HG03571 (cell line): ENCODE measurements around the gene LTBP1.
A peak's percentile ranks its signal among the peaks of the same experiment; 100 is the strongest.

Experiments used
- ATAC-seq: cut with Tn5 transposase; IDR thresholded peaks from one replicate; pipeline ENCODE4 v1.9.1; 2021; ENCODE audit not compliant: unreplicated experiment

Gene LTBP1

DNA sequence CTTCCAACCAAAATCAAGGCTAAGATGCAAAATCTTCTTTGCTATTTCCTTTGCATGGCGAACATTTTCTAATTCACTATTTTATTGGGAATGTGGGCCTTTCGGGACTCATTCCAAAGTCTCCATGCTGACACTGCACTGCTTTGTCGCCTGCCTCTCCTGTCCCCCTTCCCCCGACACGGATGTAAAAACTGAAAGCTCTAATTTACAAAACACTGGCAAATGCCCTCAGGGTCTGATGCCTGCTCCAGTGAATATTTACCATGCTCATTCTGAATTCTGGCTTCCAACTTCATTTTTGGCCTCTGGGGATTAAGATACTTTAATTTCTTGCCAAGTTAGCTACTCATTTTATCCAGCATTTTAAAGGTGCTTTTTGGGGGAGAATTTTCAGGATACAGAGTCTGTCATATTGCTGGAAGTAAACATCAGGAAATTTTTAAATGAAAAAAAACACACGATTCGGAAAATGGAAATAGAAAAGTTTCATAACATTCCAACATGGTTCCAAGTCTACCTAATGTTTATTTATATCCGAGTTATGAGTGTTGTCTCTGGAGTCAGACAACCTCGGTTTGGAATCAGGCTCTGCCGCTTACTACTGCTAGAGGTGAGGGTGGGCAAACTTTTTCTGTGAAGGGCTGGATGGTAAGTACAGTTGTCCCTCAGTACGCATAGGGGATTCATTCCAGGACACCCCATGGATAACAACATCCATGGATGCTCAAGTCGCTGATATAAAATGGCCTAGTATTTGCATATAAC is 14.6 kb upstream of the LTBP1 start:
- no peak for ATAC-seq

DNA sequence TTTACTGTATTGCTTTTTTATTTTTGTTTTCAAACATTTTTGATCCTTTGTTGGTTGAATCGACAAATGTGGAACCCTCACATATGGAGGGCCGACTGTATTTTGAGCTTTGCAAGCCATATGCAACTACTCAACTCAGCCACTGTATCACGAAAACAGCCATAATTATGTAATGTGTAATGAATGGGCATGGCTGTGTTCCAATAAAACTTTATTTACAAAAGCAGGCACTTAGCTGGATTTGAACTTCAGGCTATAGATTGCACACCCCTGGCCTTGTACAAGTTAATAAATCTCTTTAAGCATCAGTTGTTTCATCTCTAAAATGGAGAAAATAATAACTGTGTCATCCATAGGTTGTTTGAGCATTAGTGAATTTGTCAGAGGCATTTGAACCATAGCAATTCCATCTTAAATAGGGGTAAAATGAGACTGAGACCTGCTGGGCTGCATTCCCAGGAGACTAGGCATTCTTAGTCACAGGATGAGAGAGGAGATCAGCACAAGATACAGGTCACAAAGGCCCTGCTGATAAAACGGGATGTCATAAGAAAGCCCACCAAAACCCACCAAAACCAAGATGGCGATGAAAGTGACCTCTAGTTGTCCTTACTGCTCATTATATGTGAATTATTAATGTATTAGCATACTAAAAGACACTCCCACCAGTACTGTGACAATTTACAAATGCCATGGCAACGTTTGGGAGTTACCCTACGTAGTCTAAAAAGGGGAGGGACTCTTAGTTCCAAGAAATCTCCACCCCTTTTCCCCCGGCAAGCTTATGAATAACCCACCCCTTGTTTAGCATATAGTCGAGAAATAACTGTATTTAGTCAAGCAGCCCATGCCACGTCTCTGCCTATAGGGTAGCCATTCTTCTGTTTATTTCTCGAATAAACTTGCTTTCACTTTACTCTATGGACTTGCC is 13.7 kb upstream of the LTBP1 start:
- no peak for ATAC-seq

DNA sequence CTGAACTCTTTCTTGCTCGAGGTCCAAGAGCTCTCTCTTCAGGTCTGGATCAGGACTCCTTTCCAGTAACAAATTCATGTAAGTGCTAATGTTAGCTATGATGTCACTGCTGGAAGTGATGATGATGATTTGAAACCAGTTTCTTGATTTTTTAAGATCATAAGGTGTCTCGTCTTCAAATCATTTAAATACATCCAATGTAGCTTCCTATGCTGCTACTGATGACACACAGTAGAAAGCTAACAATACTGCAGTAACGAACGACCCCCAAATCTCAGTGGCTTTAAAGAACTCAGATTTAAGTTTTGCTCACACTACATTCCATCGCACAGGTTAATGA is 13.0 kb upstream of the LTBP1 start:
- no peak for ATAC-seq

DNA sequence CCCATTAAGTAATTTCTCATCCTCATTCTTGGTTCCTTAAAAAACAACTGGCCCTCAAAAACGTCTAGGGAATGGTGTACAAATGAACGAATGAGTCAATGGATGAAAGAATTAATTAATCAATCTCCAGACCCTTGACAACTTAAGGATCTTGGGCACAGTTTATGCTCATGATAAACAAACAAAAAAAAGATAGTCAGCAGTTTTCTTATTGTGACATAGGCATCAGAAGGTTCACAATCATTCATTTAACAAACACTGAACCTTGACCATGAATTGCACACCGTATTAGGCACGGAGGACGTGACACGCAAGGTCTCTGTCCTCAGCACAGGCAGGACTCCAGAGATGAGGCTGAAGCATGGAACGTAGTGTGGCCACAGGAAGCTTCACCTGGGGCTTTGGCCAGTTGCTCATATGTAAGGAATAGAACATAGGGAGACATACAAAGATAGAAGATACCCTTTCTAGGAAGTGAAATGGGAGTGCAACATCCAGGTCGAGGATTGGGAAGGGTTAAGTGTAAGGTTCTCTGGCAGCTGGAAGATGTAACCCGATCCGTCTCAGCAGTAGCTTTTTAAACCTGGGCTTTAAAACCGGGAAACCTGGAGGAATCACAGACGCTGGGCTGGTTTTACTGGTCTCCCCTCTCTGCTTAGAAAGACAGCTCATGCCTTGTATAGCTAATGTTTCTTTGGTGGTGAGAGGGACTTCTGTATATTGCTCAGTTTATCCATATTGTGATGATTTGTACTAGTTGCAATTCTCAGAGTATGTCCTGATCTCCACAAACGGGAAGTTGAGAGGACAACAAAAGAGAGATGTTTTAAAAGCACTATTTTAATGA is 8.9 kb upstream of the LTBP1 start:
- no peak for ATAC-seq

DNA sequence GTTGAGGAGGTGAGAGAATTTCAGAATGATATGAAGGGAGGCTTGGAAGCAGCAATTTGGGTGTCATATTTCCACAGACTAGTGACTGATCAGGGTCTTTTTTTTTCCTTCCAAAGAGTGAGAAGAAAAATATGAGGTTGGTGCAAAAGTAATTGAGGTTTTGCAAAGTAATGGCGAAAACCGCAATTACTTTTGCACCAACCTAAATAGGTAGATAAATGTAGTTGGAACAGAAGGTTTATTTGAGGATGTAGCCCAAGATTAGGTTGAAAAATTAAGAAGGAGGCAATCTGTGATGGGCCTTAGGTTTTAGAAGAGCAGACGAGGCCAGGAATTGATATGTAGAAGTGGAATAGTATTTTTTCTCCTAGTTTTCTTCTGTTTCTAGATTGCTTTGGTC is 7.8 kb upstream of the LTBP1 start:
- ATAC-seq = no peak

DNA sequence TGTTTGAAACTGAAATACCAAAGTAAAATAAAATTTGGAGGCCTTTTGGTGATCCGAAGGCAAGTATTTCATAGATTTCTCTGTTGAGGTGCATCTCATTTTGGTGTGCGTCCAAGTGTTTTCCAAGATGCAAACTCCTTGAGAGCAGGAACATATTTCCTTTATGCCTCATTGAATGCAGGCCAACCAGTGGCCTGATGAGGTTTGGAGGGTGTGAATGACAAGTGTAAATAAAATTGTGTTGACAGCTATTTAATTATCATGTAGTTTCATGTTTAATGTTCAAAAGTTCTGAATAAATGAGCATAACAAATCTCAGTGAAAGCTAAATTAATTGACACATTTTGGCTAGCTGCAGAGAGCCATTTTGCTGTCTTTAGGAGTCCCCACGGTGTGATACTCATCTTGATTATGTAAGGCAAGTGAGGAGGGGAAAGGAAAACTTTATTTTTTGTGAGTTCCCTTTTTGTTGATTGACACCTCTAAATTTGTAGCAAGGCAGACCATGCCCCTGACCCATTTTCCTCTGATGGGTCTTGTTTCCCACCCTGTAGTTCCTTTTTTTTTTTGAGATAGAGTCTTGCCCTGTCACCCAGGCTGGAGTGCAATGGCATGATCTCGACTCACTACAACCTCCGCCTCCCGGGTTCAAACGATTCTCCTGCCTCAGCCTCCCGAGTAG is 6.3 kb upstream of the LTBP1 start:
- ATAC-seq = no peak

DNA sequence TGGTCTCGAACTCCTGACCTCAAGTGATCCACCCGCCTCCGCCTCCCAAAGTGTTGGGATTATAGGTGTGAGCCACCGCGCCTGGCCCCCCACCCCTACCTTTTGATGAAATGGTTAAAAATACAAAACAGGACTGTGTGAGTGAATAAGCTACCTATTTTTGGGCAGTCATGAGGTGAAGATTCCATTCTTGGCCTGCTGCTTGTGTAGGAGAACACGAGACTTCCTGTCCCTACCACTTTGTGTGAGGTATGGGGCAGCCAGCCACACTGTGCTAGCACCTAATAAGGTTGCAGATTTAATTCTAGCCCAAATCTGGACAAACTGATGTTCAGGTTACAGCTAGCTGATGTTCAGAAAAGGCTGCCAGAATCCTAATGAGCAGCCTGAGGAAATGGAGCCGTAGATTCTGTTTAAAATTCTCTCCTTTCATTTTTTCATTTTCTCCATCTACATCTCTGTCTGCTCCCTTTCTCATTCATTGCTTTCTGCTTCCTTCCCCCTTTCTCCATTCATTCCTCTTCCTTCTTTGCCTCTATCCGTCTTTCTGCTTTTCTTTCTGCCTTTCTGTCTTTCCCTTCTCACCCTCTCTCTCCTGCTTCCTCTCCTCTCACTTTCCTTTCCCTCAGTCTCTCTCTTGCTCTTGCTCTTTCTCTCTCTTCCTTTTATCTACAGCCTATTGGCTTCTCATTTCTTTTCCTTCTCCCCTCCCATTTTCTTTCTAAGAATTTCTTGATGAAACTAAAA is 4.6 kb upstream of the LTBP1 start:
- no peak for ATAC-seq

DNA sequence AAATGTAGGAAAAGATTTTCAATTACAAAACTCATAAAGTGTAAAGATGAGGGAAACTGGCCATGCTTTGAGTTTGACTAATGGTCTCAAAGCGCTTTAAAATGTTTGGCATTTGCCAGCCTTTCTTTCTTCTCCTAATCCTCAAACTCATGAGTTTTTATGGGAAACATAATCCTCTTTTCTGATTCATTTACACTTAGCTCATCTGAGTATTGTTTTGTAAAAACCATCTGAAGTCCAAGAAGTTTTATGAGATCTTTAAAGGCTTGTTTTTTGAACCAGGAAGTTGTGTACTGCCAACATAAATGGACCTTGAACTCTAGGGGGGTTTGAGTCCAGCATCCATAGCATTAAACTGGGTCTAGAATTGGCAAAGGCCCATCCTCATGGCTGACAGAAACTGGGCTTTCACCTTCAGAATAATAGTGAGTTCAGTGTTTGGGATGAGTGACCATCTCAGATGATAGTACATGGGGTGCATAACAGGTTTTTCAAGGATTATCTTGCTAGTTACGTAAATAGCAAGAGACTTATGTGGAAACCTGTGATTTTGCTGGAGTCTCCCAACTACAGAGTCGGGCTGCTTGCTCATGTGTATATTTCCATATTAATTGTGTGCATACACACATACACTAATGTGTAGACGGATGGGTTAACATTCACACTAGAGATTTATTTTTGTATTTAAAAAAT is 3.8 kb upstream of the LTBP1 start:
- no peak for ATAC-seq

DNA sequence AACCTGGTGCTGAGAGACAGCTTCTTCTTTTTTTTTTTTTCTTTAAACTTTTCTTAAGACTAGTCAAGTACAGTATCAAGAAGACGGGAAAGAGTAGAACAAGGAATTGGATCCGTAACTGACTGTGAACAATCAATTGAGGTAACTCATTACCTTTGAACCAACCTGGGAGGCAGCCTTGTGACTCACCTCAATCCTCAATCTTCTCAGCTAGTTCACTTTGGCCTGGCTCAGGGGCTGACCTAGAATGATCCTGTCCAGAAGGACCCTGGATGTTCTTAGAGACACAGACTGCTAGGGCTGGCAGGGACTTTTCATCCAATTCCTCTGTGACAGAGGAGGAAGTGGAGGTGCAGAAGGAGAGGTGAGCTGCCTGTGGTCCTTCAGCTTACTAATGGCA is 1.5 kb upstream of the LTBP1 start:
- ATAC-seq = no peak

DNA sequence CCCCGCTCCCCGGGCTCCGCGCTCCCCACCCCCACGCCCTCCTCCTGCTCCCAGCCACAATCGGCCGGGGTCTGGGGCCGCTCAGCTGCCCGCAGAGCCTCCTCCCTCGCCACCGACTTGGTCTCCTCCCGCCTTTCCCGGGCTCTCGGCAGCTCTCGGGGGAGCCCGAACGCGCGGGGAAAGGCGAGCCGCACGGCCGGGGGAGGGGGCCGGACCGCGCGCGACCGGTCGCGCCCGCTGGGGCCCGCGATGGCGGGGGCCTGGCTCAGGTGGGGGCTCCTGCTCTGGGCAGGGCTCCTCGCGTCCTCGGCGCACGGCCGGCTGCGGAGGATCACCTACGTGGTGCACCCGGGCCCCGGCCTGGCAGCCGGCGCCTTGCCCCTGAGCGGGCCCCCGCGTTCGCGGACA is 327 bp downstream of the LTBP1 start:
- ATAC-seq = peak; percentile 22

DNA sequence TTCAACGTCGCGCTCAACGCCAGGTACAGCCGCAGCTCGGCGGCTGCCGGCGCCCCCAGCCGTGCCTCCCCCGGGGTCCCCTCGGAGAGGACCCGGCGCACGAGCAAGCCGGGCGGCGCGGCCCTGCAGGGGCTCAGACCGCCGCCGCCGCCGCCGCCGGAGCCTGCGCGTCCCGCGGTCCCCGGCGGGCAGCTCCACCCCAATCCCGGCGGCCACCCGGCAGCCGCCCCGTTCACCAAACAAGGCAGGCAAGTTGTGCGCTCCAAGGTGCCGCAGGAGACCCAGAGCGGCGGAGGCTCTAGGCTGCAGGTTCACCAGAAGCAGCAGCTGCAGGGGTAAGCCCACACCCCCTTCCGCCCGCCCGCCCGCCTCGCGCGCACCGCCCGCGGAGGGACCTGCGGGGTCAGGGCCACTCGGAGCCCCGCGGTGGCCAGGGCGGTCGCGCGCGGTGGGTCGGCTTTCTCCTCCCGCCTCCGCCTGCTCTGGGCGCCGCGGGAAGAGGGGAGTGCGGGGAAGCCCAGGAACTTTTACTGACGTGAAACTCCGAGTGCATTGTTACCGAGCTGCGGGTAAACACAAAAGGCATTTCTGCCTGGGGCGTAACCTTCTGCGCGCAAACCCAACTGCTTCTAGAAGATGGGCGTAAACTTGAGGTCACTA is 861 bp downstream of the LTBP1 start:
- peak; percentile 27 for ATAC-seq

DNA sequence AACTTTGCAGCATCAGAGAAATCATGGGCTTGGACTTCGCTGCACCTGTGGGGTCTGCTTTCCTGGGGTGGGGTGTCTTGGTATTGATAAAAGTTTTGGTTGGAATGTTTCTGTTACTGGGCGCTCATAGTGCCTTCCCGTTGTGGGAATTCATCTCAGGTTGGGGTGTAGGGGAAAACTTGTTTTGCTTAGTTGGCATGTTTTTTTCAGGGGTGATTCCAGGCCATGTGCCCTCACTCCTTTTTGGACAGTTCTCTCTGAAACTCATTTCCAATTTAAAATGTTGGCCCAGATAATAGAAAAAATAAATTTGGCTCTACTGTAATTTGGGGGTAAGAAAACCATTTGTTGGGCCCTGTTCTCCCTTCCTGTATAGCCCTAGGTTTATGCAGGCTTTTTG is 1.5 kb downstream of the LTBP1 start:
- no peak for ATAC-seq

DNA sequence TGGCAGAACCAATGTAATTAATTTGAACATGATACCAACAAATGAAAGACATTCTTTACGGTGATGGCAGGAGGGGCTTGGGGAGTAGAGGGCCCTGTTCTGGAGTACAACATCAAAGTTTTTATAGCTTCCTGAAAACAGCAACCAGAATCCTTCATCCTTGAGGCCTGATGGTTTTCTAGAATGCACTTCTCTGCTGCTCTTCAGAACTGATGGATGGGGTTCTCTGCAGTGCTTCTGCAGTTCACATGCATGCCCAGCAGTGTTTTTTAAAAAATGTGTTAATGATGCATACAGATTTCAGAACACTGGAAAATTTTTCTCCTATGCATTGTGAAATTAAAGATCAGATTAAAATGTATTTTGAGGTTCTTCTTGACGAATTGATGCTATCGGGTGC is 2.5 kb downstream of the LTBP1 start:
- no peak for ATAC-seq

DNA sequence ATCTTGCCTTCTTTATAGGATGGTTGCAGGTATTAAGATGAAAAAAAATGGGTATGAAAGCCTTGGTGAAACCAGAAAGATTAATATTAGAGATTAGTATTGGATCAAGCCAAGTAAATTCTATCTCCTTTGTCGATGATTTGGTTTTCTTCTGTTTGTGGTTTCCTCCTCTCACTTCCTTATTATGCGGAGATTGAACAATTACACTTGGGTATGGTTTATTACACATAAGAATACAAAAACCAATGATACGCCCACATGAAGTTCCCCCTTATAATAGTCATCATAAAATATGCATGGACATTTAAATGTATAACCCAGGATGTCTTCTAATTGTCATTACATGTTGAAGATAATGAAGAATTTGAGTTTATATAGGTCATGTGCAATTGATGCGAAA is 4.9 kb downstream of the LTBP1 start:
- ATAC-seq = no peak

DNA sequence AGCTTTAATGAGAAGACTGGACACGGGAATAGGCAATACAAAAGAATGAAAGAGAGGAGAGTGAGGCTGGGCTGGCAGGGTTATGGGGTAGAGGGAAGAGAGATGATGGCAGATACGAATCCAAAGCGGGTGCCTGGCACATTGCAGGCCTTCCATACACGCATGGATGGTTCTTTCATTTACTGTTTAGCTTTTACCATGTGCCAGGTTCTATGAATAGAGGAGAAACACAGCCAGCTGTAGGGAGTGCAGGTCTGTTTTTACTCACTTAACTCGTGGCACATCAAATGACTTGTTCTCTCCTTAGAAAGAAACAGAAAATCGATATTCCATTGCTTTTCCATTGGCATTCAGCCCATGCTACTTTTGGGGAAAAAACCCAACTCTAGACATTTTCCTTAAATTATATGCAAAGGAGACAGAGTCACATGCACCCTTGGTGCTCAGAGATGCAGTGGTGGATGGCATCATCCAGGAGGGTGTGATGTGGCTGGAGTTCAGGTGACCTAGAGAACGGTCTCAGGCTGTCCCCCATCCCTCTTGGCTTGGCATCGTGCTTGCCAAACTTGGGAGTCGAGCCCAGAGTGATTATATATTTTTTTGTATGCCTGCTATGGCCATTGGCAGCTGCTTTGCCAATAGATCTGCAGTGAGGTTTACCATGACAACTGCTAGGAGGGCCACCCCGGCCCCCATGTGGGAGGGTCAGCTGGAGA is 6.2 kb downstream of the LTBP1 start:
- ATAC-seq = no peak

DNA sequence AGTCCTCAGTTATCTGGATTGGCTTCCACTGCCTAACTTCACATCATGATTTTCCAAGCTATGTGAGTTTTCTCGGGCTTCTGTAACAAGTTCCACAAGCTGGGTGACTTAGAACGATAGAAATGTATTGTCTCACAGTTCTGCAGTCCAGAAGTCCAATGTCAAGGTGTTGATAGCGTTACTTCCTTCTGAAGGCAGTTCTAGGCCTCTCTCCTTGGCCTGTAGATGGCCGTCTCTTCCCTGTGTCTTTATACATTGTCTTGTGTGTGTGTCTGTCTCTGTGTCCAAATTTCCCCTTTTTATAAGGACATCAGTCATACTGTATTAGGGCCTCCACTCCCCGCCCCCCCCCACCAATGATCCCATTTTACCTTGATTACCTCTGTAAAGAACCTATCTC is 7.5 kb downstream of the LTBP1 start:
- ATAC-seq = no peak

DNA sequence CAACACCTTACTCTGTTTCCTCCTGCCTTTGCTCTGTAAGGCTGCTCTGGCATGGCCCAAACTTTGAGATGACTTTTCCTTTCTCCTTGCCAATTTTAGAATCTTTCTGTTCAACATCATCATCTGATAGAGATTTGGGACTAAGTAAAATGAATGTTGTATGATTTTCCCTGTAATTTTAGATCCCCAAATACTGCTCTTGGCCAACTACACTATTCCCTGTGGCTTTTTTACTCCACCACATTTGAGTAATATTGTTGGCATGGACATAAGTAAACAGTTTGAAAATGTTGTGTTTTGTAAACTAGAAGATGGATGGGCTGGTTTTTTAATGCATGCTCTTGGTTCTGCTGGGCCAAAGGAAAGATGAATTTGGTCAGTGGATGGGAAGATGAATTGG is 12.1 kb downstream of the LTBP1 start:
- ATAC-seq = no peak

DNA sequence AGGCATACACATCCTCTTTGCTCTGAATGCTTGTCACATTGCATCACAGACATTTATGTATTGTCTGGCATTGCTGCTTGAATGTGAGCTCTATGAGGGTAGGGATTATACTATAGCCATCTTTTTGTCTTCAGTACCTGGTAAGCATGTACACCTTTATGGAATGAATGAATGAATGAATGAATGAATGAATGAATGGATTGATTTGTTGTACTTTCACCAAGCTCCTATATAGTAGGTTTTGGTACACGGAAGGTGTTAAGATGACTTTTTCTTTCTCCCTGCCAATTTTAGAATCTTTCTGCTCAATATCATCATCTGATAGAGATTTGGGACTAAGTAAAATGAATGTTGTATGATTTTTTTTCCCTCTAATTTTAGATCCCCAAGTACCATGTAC is 13.5 kb downstream of the LTBP1 start:
- ATAC-seq = no peak
